Thyroid gland (tissue), 4 donors: ENCODE measurements around the gene AMIGO3.

Source experiments
- CTCF ChIP-seq, 6 experiments: fragments of 200-600 bp in 3 of 6; fragments of 450-650 bp in 3 of 6; sonication (generic) in 3 of 6; IDR thresholded peaks; one replicate each; pipeline ENCODE4 v1.5.1; 2016 to 2019; ENCODE audit warnings: antibody characterized with exemption in 6 of 6, mild to moderate bottlenecking in 2 of 6, inconsistent platforms in 1 of 6, moderate library complexity in 1 of 6
- POLR2A ChIP-seq, 2 donors: fragments of 450-650 bp; IDR thresholded peaks; one replicate each; pipeline ENCODE4 v1.6.1; 2017; ENCODE audit warnings: antibody characterized with exemption in 2 of 2, mild to moderate bottlenecking in 2 of 2, moderate library complexity in 1 of 2

GRCh38 chr3:49675912-49676311 is 43.6 kb downstream of the AMIGO3 start:
- no peak for TF ChIP-seq CTCF (IDR thresholded peaks at IDR 0.05)
- no peak for TF ChIP-seq POLR2A (IDR thresholded peaks at IDR 0.05)
